OCI-LY3 (cell line): Measurements from ENCODE around the gene ZFC3H1.

Experiments used
- CTCF ChIP-seq: fragments of 200-600, 300-600 bp; sonication (generic); IDR thresholded peaks from 2 replicates; pipeline ENCODE4 v1.5.1; 2014; ENCODE audit warnings: antibody characterized with exemption, low read length, low read depth
- EZH2phosphoT487 ChIP-seq: fragments of 200-600 bp; shearing (Covaris generic); IDR thresholded peaks from 2 replicates; pipeline ENCODE4 v1.6.1; 2018; ENCODE audit warnings: antibody characterized with exemption, mixed run types, low read depth

- no peak for TF ChIP-seq CTCF
- no peak for TF ChIP-seq EZH2phosphoT487
These were observed 100.7 kb downstream of the ZFC3H1 start for GRCh38 chr12:71562676-71563595.
